Measurements from ENCODE around the gene UBE2H.

GRCh38 chr7:129845972-129846327 is 106.8 kb downstream of the UBE2H start:
- TF ChIP-seq CTCF (conservative IDR thresholded peaks at IDR 0.05) (no peak), ZFX (IDR thresholded peaks at IDR 0.05) (no peak)

All from C4-2B (cell line).